Stimulated activated CD4-positive, alpha-beta T cell treated with anti-CD3 and anti-CD28 coated beads, Interleukin-15, amount 100 ng/mL, for 24 hours (primary cell): Measurements from ENCODE around the gene UQCRC2.
"Not testable (repeated sequence)": the region's sequence is repeated elsewhere in the genome, so short reads cannot be mapped to it uniquely, and the experiment has no call there.

Experiments
- DNase-seq: peaks from one replicate; pipeline ENCODE4 v3.0.0-alpha.2; 2020

Gene UQCRC2

GRCh38 chr16:22012241-22012640, 59.1 kb downstream of the UQCRC2 start:
- no peak for DNase-seq

GRCh38 chr16:22013486-22013885, 60.3 kb downstream of the UQCRC2 start:
- DNase-seq = no peak

GRCh38 chr16:22014271-22014873, 61.2 kb downstream of the UQCRC2 start:
- no peak for DNase-seq

DNA sequence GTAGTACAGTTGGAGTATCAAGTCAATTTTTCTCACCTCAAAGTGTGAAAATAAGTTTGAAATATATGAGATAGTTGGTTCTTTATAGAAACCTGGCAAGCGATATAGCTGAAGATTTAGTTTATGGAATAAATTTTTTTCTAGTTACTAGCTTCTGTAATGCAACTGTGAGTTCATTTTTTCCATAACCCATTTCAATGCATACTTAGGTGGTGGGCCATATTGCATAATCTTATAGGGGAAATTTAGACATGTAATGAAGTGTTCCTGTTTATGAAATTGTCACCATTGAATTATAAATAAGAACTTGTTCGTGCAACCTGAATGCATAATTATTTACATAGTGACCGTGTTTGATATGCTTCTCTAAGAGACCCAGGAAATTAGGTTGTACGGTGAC, 63.8 kb downstream of the UQCRC2 start:
- no peak for DNase-seq

GRCh38 chr16:22018559-22018958, 65.4 kb downstream of the UQCRC2 start:
- DNase-seq = no peak

DNA sequence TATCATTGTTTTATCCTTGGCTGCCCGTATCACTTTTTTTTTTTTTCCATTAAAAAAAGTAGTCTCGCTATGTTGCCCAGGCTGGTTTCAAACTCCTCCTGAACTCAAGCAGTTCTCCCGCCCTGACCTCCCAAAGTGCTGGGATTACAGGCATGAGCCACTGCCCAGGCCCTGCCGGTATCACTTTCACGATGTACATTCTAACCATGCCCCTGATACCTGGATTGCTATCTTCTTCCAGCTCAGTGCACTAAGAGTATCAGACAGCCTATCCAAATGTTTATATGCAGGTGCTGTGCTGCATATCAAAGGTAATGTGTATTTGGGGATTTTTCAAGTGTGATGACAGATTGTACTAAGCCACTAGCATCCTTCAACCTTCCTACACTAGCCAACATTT, 69.0 kb downstream of the UQCRC2 start:
- no peak for DNase-seq

DNA sequence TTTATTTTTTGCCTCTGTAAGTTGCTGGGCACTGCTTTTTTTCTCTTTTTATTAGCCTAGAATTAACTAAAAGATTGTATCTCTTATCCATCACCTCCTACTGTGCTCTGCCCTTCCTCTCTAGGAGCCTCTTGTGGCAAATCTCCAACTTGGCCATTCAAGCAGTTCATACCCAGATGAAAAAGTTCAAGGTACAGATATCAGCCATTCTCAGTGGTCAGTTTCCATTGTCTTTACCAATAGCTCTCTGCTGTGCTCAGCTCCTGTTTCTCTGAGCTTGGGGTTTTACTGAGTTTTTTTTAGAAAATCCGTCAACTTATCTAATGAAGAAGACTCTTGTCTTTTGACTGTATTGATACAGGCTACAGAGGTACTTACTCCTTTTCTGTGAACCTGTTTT, 70.3 kb downstream of the UQCRC2 start:
- DNase-seq = no peak

DNA sequence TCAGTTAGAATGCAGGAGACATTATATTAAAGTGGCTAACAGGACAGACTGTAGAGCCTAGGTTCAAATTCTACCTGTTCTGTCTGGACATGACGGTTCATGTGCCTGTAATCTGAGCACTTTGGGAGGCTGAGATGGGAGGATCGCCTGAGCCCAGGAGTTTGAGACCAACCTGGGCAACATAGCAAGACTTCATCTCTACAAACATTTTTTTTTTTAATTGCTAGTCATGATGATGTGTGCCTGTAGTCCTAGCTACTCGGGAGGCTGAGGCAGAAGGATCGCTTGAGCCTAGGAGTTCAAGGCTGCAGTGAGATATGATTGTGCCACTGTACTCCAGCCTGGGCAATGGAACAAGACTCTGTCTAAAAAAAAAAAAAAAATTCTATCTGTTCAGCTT, 71.6 kb downstream of the UQCRC2 start:
- DNase-seq = not testable (repeated sequence)

- no peak for DNase-seq
Measured at GRCh38 chr16:22027633-22028032, 74.5 kb downstream of the UQCRC2 start.

DNA sequence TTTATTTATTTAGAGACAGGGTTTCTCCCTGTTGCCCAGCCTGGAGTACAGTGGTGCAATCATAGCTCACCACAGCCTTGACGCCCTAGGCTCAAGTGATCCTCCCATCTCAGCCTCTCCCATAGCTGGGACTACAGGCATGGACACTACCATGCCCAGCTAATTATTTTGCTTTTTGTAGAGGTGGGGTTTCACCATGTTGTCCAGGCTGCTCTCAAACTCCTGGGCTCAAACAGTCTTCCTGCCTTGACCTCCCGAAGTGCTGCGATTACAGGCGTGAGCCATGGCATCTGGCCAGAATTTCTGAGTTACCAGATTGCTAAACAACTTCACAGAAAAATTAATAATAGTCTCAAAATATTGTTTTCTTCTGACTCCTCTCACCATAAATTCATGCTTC, 76.5 kb downstream of the UQCRC2 start:
- DNase-seq = no peak

- DNase-seq = no peak
Measured at GRCh38 chr16:22030087-22030812, 77.1 kb downstream of the UQCRC2 start.

DNA sequence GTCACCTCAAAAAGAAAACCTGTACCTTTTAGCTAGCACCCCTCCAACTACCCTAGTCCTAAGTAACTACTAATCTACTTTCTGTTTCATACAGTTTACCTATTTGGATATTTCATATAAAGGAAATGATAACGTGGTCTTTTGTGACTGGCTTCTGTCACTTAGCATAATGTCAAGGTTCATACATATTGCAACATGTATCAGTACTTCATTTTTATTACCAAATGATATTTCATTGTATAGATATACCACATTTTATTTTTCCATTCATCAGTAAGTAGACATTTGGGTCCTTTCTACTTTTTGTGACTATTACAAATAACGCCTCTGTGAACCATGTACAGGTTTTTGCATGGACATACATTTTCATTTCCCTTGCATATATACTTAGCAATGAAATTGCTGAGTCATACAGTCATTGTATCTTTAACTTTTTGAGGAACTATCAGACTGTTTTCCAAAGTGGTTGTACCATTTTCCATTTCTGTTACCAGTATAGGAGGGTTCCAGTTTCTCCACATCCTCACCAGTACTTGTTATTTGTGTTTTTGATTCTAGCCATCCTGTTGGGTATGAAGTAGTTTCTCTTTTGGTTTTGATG, 78.4 kb downstream of the UQCRC2 start:
- DNase-seq = no peak
